ENCODE measurements around the gene DHX15.
A peak's percentile ranks its signal among the peaks of the same experiment; 100 is the strongest.

DNA sequence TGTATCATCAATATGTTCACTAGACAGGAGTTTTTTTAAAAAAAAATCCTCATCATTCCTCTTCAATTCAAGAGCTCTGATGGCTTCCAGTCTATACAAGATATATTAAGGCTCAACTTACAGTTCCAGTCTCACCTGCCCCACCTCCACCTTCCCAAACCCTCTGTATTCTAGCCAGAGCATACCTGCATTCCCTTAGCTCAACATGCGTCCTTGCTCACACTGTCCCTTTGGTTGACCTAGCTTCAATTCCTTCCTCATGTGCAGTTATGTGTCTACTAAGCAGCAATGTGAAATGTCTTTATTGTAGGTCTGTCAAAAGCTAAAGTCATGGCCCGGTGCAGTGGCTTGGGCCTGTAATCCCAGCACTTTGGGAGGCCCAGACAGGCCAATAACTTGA is 10.8 kb downstream of the DHX15 start:
- TF ChIP-seq POLR3G (IDR thresholded peaks at IDR 0.05; ENCODE audit: extremely low read depth, insufficient read length, insufficient replicate concordance) (no peak), TEAD4 (IDR thresholded peaks at IDR 0.05; ENCODE audit: low read length) (no peak), TEAD4 (CRISPR knock-in tag; IDR thresholded peaks at IDR 0.05; ENCODE audit: borderline replicate concordance) (no peak), NFXL1 (CRISPR knock-in tag; IDR thresholded peaks at IDR 0.05) (no peak), RAD21 (CRISPR knock-in tag; conservative IDR thresholded peaks at IDR 0.05 in 1 of 2, IDR thresholded peaks at IDR 0.05 in 1 of 2) (no peak), ZNF766 (CRISPR knock-in tag; conservative IDR thresholded peaks at IDR 0.05) (no peak), MYC (IDR thresholded peaks at IDR 0.05; ENCODE audit: low read depth, low read length) (no peak), MYC (CRISPR knock-in tag; IDR thresholded peaks at IDR 0.05; ENCODE audit: borderline replicate concordance, low read depth) (no peak), POLR2A (conservative IDR thresholded peaks at IDR 0.05) (0 out of 2 replicates have a peak, but pooled peaks have one; percentile 21), RHOXF2B (CRISPR knock-in tag; conservative IDR thresholded peaks at IDR 0.05) (no peak)
- TF ChIP-seq, protein P1, sequence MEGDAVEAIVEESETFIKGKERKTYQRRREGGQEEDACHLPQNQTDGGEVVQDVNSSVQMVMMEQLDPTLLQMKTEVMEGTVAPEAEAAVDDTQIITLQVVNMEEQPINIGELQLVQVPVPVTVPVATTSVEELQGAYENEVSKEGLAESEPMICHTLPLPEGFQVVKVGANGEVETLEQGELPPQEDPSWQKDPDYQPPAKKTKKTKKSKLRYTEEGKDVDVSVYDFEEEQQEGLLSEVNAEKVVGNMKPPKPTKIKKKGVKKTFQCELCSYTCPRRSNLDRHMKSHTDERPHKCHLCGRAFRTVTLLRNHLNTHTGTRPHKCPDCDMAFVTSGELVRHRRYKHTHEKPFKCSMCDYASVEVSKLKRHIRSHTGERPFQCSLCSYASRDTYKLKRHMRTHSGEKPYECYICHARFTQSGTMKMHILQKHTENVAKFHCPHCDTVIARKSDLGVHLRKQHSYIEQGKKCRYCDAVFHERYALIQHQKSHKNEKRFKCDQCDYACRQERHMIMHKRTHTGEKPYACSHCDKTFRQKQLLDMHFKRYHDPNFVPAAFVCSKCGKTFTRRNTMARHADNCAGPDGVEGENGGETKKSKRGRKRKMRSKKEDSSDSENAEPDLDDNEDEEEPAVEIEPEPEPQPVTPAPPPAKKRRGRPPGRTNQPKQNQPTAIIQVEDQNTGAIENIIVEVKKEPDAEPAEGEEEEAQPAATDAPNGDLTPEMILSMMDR (IDR thresholded peaks at IDR 0.05 in 2 of 3, conservative IDR thresholded peaks at IDR 0.05 in 1 of 3; ENCODE audit: insufficient read depth in 2 of 3, low read depth in 1 of 3, low read length in 3 of 3): no peak
- TF ChIP-seq, protein P2, sequence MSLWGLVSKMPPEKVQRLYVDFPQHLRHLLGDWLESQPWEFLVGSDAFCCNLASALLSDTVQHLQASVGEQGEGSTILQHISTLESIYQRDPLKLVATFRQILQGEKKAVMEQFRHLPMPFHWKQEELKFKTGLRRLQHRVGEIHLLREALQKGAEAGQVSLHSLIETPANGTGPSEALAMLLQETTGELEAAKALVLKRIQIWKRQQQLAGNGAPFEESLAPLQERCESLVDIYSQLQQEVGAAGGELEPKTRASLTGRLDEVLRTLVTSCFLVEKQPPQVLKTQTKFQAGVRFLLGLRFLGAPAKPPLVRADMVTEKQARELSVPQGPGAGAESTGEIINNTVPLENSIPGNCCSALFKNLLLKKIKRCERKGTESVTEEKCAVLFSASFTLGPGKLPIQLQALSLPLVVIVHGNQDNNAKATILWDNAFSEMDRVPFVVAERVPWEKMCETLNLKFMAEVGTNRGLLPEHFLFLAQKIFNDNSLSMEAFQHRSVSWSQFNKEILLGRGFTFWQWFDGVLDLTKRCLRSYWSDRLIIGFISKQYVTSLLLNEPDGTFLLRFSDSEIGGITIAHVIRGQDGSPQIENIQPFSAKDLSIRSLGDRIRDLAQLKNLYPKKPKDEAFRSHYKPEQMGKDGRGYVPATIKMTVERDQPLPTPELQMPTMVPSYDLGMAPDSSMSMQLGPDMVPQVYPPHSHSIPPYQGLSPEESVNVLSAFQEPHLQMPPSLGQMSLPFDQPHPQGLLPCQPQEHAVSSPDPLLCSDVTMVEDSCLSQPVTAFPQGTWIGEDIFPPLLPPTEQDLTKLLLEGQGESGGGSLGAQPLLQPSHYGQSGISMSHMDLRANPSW (CRISPR knock-in tag; IDR thresholded peaks at IDR 0.05): no peak

Data from K562 (cell line).